Stomach (tissue), 4 donors: ENCODE measurements around the gene DERA.

ENCODE experiments used
- EP300 ChIP-seq: sonication (generic); formaldehyde crosslinking; IDR thresholded peaks from one replicate; pipeline ENCODE4 v1.6.1; 2017; ENCODE audit warnings: antibody characterized with exemption
- POLR2A ChIP-seq, 4 donors: fragments of 450-650 bp; IDR thresholded peaks; one replicate each; pipeline ENCODE4 v1.6.1; 2016; ENCODE audit warnings: antibody characterized with exemption in 4 of 4, control low read depth in 2 of 4, mild to moderate bottlenecking in 1 of 4, moderate library complexity in 1 of 4
- POLR2AphosphoS5 ChIP-seq, 3 donors: sonication (generic); formaldehyde crosslinking; IDR thresholded peaks; one replicate each; pipeline ENCODE4 v1.6.1; 2016; ENCODE audit warnings: antibody characterized with exemption in 3 of 3
- TF ChIP-seq, protein P1 (sequence below), 7 experiments: fragments of 450-650 bp in 4 of 7; fragments of 200-600 bp in 3 of 7; sonication (generic) in 3 of 7; IDR thresholded peaks; one replicate each; pipeline ENCODE4 v1.5.1; 2016 to 2019; ENCODE audit warnings: antibody characterized with exemption in 7 of 7, control low read depth in 2 of 7, mild to moderate bottlenecking in 1 of 7

DNA sequence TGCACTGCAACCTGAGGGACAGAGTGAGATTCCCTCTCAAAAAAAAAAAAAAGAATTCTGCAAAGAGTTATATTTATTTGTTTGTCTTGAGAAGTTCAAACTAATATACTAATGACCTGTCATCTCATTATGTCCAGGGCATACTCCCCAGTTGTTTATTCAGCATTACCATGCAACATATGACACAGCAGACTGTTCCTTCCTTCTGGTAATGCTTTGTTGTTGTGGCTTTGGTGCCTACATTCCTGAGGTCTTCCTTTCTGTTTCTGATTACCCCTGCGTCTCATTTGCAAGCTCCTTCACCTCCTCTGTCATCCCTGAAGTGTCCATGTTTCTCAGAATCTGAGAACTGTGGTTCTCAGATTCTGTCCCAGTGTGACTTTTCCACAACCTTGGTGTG is 55.3 kb downstream of the DERA start:
- TF ChIP-seq POLR2A (IDR thresholded peaks at IDR 0.05) (no peak), EP300 (no peak), POLR2AphosphoS5 (IDR thresholded peaks at IDR 0.05) (no peak)
- TF ChIP-seq, protein P1, sequence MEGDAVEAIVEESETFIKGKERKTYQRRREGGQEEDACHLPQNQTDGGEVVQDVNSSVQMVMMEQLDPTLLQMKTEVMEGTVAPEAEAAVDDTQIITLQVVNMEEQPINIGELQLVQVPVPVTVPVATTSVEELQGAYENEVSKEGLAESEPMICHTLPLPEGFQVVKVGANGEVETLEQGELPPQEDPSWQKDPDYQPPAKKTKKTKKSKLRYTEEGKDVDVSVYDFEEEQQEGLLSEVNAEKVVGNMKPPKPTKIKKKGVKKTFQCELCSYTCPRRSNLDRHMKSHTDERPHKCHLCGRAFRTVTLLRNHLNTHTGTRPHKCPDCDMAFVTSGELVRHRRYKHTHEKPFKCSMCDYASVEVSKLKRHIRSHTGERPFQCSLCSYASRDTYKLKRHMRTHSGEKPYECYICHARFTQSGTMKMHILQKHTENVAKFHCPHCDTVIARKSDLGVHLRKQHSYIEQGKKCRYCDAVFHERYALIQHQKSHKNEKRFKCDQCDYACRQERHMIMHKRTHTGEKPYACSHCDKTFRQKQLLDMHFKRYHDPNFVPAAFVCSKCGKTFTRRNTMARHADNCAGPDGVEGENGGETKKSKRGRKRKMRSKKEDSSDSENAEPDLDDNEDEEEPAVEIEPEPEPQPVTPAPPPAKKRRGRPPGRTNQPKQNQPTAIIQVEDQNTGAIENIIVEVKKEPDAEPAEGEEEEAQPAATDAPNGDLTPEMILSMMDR (IDR thresholded peaks at IDR 0.05) = no peak
